Stimulated activated CD4-positive, alpha-beta T cell treated with anti-CD3 and anti-CD28 coated beads, Interleukin-4, amount 100 ng/mL, for 24 hours (primary cell): Measurements from ENCODE around the gene NLGN2.

Experiments used
- DNase-seq: peaks from one replicate; pipeline ENCODE4 v3.0.0-alpha.2; 2020

Gene NLGN2

GRCh38 chr17:7392696-7393612, 14.7 kb upstream of the NLGN2 start:
- no peak for DNase-seq

DNA sequence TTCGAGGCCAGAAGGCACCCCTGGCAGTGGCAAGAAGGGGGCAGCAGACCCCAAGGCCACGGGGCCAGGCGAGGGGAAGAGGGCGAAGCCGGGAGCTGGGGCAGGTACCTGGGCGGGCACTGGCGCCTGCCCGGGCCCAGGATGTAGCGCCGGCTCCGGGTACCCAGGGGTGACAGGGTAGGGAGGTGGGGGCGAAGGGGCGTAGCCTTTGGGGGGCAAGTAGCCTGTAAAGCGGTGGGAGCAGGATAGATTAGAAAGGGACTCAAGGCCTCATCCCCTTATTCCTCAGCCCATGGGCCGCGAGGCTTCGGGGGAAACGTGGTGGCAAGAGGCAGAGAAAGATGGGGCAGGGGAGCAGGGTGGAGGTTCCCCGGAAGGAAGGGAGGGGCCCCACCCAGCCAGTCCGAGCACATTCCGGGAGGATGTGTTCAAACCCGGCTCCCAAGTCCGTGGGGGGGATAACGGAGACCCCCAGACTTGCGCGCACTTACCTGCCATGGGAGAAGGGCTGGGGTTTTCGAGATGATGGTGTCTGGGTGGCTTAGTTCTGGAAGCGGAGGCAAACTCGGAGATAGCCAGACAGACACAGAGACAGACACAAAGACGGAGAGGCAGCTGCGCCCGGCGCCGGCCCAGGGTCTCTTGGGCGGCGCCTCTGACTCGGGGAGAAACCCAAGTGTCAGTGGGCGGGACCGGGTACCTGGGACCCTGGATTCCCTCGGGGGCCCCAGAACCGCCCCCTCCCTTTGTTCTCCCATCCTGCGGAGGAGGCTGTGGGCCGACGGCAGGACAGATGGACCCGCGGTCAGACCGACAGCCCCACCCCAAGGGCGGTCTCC, 13.8 kb upstream of the NLGN2 start:
- peak; percentile 58 for DNase-seq

DNA sequence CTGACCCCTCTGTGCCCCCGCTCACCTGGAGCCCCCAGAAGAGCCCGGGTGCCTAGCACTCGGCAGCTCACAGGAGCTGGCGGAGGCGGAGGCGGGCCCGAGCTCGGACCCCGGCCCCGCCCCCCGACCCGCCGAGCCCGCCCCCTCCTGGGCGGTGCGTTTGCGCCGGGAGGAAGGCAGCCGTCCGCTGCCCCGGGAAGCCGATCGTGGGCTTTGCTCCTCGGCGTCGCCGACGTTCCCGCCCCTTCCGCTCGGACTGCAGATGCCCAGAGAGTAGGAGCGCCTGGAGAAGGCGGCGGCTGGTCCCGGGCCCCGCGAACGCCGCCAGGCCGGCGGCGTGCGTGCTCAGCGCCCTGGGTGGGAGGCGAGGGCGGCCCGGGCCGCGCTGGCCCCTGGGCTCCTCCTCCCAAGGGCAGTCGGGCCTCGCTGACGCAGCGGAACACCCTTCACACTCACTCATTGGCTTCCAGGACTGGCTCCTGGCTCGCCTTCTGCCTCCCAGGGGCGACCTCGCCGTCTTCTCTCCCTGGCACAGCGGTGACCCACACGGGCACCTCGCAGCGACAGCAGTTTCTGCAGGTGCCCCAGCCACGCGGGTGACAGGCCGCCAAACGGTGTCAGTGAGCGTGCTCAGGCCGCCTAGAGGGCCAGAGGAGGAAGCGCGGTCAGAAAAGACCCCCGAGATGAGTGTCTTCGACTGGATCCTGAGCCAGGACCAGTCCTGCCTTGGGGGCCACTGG, 13.0 kb upstream of the NLGN2 start, which contains the start of gene PLSCR3:
Gene PLSCR3 (minus strand): TSS at position 74 of the 740 bp plus-strand sequence. CDS start 415 bp downstream, outside the sequence.
- peak; percentile 82 for DNase-seq

- no peak for DNase-seq
Measured at GRCh38 chr17:7396147-7396546, 11.5 kb upstream of the NLGN2 start.

GRCh38 chr17:7398612-7399011, 9.0 kb upstream of the NLGN2 start:
- DNase-seq, result no peak

GRCh38 chr17:7403043-7403726, 4.5 kb upstream of the NLGN2 start:
- DNase-seq, result peak; percentile 19

DNA sequence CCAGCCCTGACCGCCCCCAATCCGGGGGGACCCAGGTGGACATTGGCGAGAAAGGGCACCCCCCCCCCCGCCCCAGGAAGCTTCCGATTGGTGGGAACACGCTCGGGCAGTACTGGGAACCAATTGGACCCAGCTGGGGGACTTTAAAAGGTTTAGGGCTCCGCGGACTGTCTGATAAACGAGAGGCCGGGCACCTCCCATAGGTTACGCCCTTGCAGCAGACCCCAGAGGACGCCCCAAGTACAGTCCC, 4.0 kb upstream of the NLGN2 start:
- DNase-seq, result no peak

- peak; percentile 96 for DNase-seq
Measured at GRCh38 chr17:7403977-7404736, 3.5 kb upstream of the NLGN2 start, which contains the start of gene TMEM256. TSS of gene TMEM256 (minus strand) at chr17:7404097. CDS start at chr17:7404084, 13 bp downstream.

DNA sequence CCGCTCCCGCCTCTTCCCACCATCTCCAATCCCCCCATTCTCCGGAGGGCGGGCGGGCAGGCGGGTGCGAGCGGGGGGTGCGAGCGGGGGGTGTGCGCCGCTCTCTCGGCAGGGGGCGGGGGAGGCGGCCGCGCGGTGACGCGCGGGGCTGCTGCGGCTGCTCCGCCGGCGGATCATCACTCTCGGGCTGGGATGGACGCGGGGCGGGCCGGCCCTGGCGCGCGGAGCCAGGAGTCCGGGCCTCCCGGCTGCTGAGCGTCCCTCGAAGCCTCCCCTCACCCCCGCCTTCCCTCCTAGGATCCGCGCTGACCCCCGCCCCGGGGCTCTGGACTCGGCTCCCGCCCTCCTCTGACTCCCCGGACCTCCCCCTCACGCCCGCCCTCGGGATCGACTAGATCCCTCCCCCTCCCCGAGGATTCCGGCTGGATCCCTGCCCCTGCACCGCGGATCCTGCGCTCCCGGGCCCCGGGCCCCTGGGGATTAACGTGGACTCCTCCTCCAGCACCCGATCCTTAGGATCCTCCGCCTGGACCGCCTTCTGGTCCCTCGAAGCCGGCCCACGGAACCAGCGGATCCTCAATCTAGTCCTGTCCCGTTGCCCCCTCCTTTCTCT, 2.8 kb upstream of the NLGN2 start:
- DNase-seq, result peak; percentile 65

DNA sequence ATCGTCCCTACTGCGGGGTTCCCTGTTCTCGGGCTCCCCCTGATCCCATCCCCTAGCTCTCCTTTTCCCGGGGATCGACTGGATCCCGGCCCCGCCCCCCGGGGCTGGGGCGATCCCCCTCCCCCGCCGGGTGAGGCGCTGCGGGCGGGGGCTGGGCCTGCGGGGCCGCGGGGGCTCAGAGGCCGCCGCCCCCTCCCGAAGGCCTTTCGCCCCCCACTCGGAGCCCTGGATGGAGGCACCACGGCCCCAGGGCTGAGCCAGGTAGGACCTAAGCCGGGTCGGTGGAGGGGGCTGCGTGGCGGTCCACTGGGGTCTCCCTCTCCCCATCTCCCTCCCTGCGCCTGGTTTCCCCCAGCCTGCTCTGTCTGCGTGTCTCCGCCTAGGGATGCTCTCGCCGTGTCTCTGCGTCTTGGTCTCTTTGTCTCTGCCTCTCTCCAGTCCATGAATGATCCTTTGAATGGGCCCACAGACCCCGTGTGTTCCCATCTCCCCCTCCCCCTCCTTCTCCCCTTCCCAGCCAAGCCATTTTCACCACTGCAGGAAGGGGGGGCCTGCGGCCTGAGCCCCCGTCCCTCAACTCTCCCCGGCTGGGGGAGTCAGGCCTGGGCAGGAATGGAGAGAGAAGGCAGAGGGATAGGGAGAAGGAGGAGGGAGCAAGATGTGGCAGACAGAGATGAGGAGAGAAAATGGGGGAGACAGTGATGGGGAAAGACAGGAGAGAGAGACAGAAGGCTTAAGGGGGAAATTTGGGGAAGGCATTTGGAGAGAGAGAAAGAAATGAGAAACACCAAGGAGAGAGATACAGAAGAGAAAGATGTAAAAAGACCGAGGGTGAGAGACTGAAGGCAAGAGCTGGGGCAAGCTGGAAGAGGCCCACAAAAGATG, 2.1 kb upstream of the NLGN2 start:
- no peak for DNase-seq

DNA sequence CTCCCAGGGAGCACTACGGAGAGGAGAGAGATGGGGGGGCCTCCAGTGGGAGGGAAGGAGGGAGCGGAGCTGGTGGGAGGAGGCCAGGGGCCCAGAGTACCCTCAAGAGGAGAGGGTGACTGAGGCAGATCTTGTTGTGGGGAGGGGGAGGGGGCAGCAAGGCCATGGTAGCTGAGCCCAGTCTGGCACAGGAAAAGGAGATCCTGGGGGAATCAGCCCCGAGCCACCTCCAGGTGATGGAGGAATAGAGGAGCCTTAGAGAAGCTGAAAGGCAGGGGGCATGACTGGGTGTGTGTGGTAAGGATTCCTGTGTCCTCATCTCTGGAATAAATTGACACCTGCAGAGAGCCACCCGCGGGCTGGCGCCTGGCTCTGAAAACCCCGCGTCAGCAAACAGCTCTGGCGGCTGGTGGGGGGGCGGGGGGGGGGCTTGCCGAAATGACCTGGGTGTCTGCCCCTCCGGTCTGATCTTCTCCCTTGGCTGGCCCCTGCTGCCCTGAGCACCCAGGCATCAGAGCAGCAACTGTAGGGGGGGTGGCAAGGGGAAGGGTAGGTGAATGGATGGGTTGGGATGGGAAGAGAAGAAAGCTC, 1.3 kb upstream of the NLGN2 start:
- no peak for DNase-seq

DNA sequence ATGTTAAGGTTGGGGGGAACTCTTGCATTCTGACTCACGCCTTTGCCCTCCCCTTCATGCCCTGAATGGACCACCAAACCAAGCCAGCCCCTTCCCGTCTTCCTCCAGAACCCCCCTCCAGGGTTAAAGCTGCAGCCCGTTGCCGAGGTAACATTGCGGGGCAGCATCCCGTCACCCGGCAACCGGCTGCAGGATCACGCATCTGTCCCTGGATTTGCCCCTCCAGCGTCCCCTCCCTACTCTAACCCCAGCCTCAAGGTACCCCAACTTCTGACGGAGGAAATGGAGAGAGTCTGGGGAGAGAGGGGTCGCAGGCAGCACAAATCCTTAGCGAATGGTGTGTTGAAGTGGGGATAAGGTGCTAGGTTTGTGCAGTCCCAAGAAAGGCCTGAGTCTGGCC, 563 bp upstream of the NLGN2 start:
- no peak for DNase-seq

GRCh38 chr17:7408252-7408727, 645 bp downstream of the NLGN2 start:
- peak; percentile 18 for DNase-seq

DNA sequence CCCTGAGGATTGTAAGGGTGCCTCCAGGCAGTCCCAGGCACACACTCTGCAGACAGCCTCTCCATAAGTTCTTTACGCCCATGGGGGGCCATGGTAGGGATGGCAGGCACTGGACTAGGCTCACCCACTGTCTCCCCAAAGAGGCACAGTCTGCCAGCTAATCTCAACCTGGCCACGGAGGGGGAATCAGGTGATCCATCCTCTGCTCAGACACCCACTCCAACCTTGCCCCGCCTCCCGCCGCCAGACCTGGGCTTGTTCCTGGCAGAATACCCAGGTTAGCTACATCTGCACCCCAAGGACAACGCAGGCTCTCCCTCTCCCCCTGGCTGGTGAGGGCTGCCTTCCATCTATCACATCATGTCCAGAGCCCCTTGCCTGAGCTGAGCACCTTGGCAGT, 1.2 kb downstream of the NLGN2 start:
- DNase-seq, result no peak

DNA sequence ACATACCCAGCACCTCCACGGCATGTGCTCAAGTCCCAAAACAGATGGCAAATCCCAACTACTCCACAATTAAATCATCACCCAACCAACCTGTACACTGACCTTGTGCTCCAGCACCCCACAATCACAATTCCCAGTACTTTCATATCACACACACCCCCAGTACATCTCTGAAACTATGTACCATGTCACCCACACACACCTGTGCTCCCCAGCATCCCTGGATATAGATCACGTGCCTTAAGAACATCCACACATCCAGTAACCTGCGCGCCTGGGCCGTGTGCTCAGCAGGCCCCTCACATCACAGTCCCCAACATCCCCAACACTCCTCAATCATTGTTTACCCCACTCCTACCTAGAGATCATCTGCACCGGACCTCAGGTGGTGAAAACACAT, 2.1 kb downstream of the NLGN2 start:
- DNase-seq, result no peak

DNA sequence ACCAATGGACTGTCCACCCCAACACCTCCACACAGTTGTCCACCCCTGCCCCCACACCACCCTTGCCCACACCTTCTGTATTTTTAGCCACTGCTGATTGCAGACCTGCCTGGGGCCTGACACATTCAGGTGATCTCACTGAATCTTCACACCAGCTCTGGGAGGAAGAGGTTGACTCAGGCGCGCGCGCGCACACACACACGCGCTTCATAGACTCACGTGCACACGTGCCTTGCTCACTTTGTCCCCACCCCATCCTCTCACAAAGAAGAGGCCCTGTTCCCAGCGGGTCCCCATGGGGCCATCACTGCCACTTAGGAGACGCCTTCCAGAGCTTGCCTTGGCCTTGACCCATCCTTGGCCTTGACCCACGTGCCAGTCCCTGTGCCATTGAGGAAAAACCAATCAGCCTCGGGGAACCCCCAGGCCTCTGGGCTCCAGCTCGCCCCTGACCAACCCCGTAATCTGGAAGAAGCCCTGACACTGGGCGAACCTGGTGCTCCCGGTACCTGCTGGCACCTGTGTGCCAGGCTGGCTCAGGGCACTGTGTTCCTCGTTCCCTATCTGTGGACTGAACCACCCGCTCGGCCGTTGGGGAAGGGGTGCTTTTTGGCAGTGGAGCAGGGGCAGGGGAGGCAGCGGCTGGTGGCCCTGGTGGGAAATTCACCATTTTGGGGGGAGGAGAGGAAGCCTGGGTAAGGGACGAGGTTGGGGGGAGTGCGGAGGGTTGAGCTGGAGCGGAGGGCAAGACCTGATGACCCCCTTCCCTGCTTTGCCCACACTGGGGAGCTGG, 3.2 kb downstream of the NLGN2 start:
- DNase-seq, result no peak

GRCh38 chr17:7411427-7411750, 3.7 kb downstream of the NLGN2 start:
- DNase-seq, result no peak

GRCh38 chr17:7413346-7413985, 5.8 kb downstream of the NLGN2 start:
- no peak for DNase-seq

DNA sequence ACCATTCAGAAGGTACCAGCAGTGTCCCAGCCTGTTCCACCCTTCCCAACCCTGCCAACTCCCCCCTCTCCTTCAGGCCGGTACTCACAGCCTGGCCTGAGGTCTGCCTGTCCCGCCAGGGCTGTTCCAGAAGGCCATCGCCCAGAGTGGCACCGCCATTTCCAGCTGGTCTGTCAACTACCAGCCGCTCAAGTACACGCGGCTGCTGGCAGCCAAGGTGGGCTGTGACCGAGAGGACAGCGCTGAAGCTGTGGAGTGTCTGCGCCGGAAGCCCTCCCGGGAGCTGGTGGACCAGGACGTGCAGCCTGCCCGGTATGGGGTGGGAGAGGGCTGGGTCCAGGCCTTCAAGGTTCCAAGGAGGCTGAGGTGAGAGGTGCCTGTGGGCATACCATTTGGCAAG, 7.2 kb downstream of the NLGN2 start:
- no peak for DNase-seq
